Measurements from ENCODE around the gene GLB1L. TPM values are rescaled to one million over a fixed set of nuclear protein-coding genes. Genes with fewer than 3 reads are reported as not detected.

GLB1L gene
- total RNA-seq: 10 to 100 TPM; 16.0 to 16.2 TPM

DNA sequence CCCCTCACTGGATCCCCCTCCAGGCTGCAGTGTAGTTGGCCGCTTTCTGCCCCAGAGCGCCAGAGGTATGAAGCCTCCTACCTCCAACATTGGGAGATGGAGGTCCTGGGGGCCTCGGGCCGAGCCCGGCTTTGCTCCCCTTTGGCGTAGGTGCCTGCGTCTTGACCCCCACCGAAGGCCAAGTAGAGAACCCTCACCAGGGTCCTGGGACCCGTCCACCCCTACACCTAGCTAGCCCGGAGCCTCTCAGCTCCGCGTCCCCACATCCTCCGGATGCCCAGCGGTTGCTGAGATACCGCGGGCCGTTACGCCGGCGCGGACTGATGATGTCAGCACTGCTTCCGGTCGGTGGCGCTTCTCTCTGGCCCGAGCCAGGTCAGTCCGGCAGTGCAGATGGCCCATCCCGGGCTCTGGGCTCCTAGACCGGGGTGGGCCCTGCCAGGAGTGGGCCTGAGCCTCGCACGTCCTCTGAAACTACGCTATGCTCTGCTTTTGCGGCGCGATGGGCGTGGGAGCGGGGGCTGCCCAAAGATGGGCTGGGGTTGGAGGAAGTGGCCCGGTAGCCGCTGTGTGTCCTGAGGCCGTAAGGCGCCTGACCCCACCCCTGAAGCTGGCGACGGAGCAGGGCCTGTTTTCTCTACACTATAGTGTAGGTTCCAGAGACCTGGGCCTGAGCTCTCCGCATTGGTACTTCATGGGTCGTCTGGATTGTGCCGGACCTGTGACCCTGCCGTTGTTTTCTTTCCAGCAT lies at the start of gene GLB1L, which contains the start of gene STK16:
Gene GLB1L (minus strand): TSS at position 297 of the 751 bp plus-strand sequence. CDS start 1,871 bp downstream, outside the sequence.
Gene STK16 (plus strand): TSS at position 332 of the 751 bp plus-strand sequence. CDS start 521 bp downstream, outside the sequence.

DNA sequence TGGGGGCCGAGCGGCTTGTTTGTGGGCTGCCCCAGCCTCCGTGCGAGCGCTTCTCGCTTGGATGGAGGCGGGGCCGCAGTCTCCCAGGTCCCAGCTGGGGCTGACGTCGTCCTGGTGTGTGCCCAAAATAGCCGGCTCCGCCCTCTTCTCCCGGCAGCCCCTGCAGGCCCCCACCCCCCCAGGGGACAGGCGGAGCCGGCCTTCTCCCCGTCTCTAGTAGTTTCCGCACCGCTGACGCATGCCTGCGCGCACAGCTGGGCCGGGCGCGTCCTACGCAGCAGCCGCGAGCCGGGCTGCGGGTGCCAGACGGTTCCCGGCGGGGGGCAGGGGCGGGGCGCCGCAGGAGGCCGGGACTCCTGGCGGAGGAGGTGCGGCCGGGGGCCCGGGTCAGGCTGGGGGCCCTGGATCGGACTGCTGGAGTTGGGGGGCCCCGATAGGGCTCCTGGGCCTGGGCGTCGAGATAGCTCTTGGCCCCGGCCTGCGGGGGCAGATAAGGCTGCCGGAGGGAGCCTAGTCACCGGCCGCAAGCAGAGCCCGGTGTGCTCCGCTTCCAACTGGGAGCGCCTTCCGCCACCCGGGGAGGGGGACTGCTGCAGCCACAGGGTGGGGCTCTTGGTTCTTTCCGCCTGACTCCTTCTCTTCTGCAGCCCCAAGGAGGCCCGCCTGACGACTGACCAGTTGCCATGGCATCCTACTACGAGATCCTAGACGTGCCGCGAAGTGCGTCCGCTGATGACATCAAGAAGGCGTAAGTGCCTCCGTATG lies 34.1 kb upstream of the GLB1L start, which contains the start of gene DNAJB2:
Gene DNAJB2 (plus strand): TSS at position 216 of the 765 bp plus-strand sequence. CDS start 468 bp downstream, at position 684.

DNA sequence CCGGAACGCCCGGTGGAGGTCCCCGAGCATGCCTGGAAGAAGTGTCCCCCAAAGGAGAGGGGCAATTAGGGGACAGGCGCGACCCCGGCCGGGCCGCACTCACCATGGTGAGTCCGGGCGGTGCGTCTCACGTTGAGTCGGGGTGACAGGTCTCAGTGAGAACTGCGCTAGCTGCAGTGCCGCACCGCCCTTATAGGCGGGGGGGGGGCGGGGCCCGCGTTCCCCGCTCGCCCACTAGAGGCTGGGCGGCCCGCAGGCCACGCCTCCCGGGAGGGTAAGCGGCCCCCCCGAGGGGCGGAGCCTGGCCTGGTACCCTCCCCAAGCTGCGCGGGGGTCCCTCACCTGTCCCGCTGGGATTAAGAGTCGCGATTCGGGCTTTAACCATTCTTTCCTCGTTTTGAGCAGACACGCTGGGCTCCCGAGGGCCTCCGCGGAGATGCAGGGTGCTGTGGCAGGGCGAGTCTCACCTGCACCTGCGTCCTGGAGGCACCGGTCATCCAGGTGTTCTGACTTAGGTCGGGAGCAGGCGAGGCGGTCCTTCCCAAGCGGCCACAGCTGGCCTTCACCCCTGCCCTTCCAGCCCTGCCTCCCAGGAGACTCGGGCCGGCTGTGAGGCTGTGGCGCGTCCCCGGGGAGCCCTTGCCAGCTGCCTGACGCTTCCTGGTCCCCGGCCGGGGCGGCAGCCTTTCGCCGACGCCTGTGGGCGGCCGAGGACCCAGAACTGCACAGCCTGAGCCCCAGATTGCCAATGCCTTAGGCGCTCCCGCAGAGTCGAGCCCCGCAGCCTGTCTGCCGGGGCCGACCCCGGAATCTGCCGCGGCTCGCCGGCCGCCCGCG lies 8.7 kb upstream of the GLB1L start, which contains the start of gene TUBA4A:
Gene TUBA4A (minus strand): TSS at position 166 of the 837 bp plus-strand sequence. CDS start 60 bp downstream, at position 106.

DNA sequence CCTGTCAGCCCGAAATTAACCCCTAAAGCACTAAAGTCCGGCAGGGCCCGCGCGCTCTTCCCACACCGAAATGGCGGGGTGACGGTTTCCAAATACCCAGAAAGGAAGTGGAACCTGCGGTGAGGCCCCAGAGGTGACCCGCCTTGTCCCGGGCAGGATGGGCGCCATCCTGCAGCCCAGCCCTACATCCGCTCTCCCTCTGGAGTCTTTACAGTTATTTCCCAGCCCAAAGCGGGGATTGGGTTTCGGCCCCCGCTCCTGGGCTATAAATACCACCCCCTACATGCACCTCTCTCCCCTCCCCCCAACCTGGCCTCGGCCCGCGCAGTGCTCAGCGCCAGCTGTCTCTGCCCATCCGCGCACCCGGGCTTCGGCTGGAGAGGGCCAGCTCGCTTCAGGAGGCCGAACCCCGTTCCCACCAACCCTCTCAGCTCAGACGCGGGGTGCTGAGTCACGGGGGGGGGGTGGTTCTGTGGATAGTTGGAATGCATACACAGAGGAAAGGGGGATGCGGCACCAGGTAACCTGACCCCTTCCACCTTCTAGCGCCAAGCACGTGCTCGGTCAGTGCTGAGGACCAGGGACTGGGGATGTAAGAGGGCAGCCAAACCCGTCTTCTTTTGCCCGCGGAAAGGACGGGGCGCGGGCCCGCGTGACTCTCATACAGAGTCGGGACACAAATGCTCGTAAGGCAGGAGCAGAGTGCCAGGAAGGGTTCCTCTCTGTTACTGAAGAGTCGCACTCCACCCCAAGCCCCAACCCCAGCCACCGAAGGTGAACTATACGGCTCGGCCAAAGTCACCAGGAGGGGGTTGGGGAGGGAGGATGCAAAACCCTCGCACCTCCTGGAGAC lies 7.9 kb upstream of the GLB1L start, which contains the start of gene TUBA4B:
Gene TUBA4B (plus strand): TSS at position 344 of the 853 bp plus-strand sequence. CDS start 165 bp downstream, at position 509.

DNA sequence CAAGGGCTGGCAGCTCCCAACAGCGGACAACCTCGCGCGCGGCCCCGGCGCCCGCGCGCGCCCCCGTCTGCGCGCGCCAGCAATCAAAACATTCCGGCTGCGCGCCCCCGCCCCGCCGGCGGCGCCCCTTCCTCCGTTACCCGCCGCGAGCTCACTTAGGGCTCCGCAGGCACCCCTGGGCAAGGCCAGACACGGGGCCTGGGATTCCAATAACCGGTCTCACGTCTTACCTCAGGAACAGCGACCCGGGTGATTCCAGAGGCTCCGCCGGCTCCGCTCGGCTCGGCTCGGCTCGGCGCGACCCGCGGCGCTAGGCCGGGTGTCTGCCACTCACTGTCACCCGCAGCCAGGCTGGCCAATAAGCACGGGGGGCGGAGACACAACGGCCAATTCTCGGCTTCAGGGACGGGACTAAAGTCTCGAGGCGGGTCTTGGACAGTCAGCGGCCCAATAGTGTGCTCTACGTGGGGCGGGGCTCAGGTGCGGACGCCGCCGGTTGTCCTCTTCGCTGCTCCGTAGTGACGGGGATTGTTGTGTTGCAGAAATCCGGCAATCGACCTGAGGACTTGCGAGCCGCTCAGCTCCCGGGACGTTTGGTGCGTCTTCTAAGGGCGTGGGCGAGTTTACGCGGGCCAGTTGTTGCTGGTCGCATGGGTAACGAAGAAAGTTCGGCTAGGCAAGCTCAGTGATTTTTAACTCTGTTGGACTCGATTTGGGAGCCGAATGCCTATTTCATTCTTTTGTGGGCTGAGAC lies 15.8 kb downstream of the GLB1L start, which contains the start of the genes ANKZF1 and ATG9A:
Gene ANKZF1 (plus strand): TSS at position 502 of the 754 bp plus-strand sequence. CDS start 452 bp downstream, outside the sequence.
Gene ATG9A (minus strand): TSS at position 332 of the 754 bp plus-strand sequence. CDS start 1,612 bp downstream, outside the sequence.

DNA sequence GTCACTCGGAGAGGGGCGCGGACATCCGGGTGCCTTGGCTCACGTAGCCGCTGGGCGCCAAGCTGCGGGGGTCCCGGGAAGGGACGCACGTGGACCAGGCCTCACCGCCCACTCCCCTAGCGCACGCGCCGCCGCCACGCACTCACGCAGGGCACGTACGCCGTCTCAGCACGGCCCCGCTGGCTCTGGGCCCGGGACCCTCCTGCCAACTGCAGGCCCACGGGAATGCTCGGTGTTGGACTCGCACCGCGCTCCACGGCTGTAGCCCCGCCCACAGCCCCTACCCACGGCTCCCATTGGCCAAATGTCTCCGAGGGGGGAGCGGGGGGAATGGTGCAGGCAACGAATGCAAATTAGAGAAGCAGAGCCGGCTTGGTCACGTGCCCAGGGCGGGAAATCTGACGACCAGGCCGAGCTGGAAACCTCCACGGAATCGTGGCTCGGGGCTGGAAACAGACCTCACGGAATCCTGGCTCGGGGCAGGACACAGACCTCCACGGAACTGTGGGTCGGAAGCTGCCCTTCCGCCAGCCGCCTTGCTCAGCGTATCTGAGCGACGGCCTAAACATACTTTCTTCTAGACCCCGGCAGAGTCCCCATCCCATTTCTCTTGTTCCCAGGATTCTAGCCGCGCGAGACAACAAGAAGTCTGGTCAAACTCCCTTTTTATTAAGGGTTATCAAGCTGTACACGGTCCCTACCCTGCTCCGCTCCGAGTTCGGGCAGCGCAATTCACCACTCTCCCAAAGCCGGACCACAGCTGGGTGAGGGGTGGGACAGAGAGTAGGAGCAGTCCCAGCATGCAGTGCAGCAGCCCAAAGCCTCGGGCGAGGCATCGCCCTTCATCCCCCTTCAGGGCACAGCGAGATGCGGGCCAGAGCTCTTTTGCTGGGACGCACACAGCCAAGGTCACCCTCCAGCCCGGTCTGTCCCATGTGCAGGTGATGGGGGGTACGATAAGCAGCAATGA lies 26.2 kb downstream of the GLB1L start, which contains the start of gene ABCB6:
Gene ABCB6 (minus strand): TSS at position 227 of the 970 bp plus-strand sequence. CDS start 285 bp downstream, outside the sequence.

DNA sequence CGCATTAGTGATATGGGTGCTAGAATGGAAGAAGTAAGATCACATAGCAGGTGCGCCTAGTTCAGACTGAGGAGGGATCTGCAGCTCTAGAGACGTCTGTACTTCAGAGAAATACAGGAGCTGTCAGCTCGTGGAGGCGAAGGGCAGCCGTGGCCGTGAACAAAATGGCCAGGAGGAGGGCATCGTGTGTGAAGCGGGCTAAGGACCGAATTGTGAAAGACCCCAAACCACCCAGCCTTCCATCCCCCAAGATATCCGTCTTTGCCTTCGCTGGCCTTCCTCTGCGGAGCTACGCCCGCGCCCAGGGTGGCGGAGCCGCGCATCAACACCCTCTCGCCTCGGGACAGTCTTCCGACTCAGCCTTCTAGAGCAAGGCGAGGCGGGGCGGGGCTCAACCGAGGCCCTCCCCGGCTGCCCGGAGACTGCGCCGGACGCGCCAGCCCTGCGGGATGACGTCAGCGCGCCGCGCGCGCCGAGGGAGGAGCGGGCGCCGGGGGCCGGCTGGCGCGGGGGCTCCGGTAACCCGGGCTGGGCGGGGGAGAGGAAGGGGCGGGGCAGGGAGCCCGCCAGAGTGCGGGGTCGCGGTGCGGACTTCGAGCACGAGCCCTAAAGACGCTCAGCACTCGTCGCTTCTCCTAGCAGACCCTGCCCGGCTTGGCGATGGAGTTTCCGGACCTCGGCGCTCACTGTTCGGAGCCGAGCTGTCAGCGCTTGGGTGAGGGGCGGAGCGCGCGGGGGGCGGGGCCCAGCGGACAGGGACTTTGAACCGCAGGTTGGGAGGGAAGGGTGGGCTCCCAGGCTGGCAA lies 38.7 kb downstream of the GLB1L start, which contains the start of gene ZFAND2B:
Gene ZFAND2B (plus strand): TSS at position 455 of the 806 bp plus-strand sequence. CDS start 206 bp downstream, at position 661.

Small RNAs within 50 kb of the gene (small RNA-seq; reads per million reads assigned to genes)
- 0 to 0.13 reads per million in 2 donors for gene MIR153-1

Other genes starting within 250 kb of the GLB1L start
- under 1 TPM in 1 of 2 donors, not detected in 1; 0.34 TPM for gene CFAP65, start 203.9 kb downstream of the GLB1L start, total RNA-seq
- under 1 TPM in 1 of 2 donors, not detected in 1; 0.34 TPM for gene IHH, start 184.5 kb downstream of the GLB1L start, total RNA-seq
- 10 to 100 TPM; 26.8 to 29.6 TPM for gene NHEJ1, start 84.6 kb downstream of the GLB1L start, total RNA-seq
- gene SLC23A3, start 75.4 kb downstream of the GLB1L start, total RNA-seq: 1 to 10 TPM in 1 of 2 donors, under 1 TPM in 1; 1.00 to 1.4 TPM
- 10 to 100 TPM; 26.6 to 27.9 TPM for gene CNPPD1, start 68.5 kb downstream of the GLB1L start, total RNA-seq
- 10 to 100 TPM; 64.6 to 99.8 TPM for gene RETREG2, start 67.2 kb downstream of the GLB1L start, total RNA-seq
- gene ZFAND2B, start 38.7 kb downstream of the GLB1L start, total RNA-seq: 10 to 100 TPM; 13.7 to 24.8 TPM
- gene ABCB6, start 26.5 kb downstream of the GLB1L start, total RNA-seq: 10 to 100 TPM; 44.7 to 90.9 TPM
- gene ATG9A, start 15.8 kb downstream of the GLB1L start, total RNA-seq: 10 to 100 TPM; 54.7 to 63.6 TPM
- 10 to 100 TPM; 12.7 to 22.0 TPM for gene ANKZF1, start 15.6 kb downstream of the GLB1L start, total RNA-seq
- 10 to 100 TPM; 23.3 to 36.5 TPM for gene STK16, start within 50 bp of the GLB1L start, total RNA-seq
- gene TUBA4B, start 7.8 kb upstream of the GLB1L start, total RNA-seq: not detected
- gene TUBA4A, start 8.5 kb upstream of the GLB1L start, total RNA-seq: 1 to 10 TPM; 2.1 to 3.0 TPM
- 10 to 100 TPM; 25.3 to 37.9 TPM for gene DNAJB2, start 33.9 kb upstream of the GLB1L start, total RNA-seq
- gene PTPRN, start 64.0 kb upstream of the GLB1L start, total RNA-seq: 1 to 10 TPM in 1 of 2 donors, under 1 TPM in 1; 0.33 to 1.0 TPM
- not detected for gene RESP18, start 87.3 kb upstream of the GLB1L start, total RNA-seq
- gene DNPEP, start 142.5 kb upstream of the GLB1L start, total RNA-seq: 10 to 100 TPM; 70.2 to 72.6 TPM
- gene DES, start 172.9 kb upstream of the GLB1L start, total RNA-seq: not detected
- under 1 TPM; under 0.01 to 0.33 TPM for gene SPEG, start 189.4 kb upstream of the GLB1L start, total RNA-seq